Measurements from ENCODE around the gene SYTL1.

- TF ChIP-seq CTCF (IDR thresholded peaks at IDR 0.05) (no peak), POLR2A (IDR thresholded peaks at IDR 0.05) (no peak)
These were observed 2.6 kb upstream of the SYTL1 start for GRCh38 chr1:27339213-27339612.

Measured in thyroid gland (tissue), 4 donors.